Retina (tissue), 1 donor: Measurements from ENCODE around the gene PLBD2.

Source experiments
- DNase-seq: peaks from one replicate; pipeline ENCODE4 v3.0.0-alpha.2; 2016

Gene PLBD2, protein sequence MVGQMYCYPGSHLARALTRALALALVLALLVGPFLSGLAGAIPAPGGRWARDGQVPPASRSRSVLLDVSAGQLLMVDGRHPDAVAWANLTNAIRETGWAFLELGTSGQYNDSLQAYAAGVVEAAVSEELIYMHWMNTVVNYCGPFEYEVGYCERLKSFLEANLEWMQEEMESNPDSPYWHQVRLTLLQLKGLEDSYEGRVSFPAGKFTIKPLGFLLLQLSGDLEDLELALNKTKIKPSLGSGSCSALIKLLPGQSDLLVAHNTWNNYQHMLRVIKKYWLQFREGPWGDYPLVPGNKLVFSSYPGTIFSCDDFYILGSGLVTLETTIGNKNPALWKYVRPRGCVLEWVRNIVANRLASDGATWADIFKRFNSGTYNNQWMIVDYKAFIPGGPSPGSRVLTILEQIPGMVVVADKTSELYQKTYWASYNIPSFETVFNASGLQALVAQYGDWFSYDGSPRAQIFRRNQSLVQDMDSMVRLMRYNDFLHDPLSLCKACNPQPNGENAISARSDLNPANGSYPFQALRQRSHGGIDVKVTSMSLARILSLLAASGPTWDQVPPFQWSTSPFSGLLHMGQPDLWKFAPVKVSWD

DNA sequence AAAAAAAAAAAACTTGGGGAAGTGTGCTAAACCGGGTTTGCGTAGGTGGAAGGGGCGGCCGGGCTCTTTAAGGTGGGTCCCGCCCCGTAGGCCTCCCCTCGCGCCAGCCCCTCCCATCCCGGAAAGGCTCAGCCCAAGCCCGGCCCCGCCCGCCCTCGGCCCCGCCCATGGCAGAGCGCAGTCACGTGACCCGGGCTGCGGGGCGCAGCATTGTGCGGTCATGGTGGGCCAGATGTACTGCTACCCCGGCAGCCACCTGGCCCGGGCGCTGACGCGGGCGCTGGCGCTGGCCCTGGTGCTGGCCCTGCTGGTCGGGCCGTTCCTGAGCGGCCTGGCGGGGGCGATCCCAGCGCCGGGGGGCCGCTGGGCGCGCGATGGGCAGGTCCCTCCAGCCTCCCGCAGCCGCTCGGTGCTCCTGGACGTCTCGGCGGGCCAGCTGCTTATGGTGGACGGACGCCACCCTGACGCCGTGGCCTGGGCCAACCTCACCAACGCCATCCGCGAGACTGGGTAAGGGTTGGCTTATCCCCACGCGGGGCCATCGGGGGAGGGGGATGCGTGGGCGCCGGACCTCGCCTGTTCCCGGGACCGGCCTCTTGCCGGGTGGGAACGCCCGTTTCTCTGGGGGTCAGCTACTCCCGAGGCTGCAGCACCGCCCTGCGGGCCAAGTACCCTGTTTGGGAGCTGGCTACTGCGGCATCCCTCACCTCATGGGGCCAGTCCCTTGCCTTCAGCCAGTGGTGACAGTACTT lies at the start of gene PLBD2:
Gene PLBD2 (plus strand): TSS at position 207 of the 752 bp plus-strand sequence. CDS start 14 bp downstream, at position 221.
- DNase-seq = peak; percentile 88

DNA sequence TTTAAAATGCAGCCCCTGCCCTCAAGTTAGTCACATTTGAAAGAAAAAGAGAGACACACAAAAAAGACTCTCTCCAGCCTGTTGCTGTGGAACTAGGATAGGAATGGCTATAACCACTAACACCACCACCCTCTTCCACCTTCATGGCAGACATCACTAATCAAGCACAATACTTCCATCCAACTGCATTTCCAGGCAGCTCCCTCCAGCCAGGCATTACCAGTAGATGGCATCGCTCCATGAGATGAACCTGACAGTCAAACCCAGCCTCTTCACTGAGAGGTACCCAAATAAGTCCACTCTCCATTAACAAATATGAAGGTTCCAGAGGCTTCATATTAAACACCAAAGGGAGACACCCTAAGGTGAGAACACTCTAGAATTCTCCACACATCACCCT lies 47.9 kb upstream of the PLBD2 start:
- no peak for DNase-seq

DNA sequence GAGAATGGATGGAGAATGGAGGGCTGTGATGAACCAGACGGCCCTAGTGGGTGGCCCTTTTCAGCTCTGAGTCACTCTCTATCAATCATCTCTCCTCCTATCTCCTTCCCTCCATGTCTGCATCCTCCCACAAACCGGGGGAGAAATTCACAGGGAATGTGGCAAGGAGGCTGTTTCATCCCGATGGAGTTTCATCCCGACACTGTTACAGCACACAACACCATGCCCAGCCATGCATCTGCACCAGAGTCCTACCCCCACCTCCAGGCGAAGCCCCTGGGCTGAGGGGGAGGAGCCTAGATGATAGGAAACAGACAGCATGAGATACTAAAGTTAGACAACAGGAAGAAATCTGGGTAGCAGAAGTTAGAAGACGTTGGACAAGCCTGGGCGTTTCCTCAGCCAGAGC lies 44.3 kb upstream of the PLBD2 start:
- no peak for DNase-seq

DNA sequence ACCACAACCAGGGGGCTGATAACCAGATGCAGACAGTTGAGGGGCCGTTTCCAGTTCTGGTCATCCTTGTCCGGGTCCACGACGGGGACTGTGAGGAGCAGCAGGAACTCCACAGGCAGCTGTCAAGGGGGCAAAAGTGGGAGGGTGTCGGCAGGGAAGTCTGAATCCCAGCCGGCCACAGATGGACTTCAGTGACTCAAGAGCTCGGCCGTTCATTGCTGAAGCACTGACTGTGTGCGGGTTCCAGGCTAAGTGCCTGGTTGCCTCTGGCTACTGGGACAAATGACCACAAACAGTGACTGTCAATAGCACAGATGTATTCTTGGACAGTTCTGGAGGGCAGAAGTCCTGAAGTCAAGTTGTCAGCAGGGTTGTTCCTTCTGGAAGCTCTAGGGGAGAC lies 43.0 kb upstream of the PLBD2 start:
- no peak for DNase-seq

DNA sequence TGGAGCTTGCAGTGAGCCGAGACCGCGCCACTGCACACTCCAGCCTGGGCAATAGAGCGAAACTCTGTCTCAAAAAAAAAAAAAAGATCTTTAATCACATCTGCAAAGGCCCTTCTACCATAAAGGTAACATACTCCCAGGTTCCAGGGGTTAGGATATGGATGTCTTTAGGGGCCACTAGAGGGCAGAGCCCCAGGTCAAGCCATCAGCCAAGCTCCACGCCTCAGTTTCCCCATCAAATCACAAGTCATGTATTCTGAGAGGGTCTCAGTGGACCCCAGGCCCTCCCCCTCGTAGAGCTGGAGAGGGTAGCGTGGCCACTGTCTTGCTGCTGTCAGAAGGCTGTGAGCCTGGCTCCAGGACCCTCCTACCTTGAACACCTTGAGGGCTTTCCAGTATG lies 42.2 kb upstream of the PLBD2 start:
- no peak for DNase-seq

DNA sequence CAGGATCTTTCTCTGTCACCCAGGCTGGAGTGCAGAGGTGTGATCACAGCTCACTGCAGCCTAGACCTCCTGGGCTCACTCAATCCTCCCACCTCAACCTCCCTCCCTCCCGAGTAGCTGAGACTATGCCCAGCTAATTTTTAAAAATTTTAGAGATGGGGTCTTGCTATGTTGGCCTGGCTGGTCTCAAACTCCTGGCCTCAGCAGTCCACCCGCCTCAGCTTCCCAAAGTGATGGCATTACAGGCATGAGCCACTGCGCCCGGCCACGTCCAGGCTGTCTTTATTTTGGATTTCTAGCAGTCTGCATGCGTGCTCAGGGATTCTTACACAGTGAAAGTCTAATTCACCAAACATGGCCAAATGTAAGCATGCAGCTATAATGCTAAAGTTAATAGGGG lies 41.3 kb upstream of the PLBD2 start:
- no peak for DNase-seq

DNA sequence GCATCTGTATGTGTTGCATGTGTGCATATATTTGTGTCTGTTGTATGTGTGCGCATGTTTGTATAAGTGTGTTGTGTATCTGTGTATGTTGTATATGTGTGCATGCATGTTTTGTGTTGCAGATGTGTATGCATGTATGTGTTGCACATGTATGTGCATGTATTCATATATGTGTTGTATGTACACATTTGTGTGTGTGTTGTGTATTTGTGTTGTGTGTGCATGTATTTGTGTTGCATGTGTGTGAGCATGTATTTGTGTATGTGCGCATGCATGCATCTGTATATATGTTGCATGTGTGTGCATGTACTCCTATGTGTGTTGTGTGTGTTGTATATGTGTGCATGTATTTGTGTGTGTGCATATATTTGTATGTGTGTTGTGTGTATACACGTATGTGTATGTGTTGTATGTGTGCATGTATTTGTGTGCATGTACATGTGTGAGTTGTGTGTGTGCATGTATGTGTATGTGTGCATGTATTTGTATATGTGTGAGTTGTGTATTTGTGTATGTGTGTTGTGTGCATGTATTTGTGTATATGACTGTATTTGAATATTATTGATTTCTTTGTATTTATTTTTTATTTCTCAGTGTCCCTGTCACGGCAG lies 40.2 kb upstream of the PLBD2 start:
- DNase-seq = no peak

DNA sequence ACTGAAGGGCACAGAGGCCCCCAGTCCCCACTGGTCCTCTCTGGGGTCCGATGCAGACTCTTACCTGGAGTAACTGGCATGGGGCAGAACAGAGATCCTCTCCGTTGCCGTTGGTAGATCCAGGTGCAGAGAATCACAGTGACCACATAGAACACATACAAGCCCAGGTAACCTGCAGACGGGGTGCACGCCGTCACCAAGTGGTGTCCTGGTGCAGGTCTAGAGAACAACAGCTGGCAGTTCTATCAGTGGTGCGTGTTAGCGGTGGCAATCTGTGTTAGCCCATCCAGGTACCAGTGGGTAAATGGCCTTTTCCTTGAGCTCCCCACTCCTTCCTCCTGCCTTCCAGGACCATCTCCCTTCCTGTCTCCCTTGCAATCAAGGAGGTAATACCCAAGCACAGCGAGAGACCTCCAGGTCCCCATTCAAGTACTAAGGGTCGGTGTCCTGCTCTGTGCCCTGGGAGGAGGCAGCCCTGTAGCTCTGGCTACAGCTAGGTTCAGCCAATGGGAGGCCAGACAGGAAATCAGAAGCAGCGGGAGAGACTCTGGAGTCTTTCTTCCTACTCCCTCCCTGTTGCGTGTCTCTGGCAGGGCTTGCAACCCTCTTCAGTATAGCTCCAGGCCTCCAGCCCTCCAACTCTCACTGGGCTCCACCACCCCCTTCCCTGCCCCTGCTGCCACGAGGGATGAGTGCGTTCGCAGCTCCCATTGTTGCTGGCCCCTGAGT lies 39.3 kb upstream of the PLBD2 start:
- DNase-seq = no peak

DNA sequence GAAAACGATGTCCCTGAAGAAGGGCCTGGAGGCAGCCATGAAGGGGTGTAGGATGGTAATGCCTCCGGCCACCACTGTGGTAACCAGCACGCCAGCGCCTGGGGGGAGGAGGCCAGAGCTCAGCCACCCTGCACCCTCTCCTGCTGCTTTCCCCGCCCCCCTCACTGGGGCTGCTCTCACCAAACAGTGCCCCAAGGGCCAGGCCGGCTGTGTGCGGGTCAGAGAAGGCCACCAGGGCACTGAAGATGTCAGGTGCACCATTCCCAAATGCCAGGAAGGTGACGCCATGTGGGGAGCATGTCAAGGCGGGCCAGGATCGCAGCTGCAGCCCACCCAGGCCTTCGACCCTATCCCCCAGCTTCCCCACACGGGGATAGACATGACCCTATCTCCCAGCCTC lies 38.0 kb upstream of the PLBD2 start:
- no peak for DNase-seq

DNA sequence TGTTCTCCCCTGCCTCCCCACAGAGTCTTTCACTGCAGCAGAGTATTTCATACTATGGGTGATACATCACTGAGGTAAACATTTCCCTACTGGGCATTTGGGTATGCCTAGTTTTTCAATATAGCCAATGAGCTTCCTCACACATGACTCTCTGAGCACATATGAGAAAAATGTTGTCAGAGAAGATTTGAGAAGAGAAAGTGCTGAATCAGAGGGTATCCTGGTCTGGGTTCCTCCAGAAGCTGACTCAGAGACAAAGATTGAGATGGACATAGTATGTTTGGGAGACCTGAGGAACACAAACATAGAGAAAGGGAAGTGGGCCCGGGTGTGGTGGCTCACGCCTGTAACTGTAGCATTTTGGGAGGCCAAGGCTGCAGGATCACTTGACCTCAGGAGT lies 36.0 kb upstream of the PLBD2 start:
- no peak for DNase-seq

DNA sequence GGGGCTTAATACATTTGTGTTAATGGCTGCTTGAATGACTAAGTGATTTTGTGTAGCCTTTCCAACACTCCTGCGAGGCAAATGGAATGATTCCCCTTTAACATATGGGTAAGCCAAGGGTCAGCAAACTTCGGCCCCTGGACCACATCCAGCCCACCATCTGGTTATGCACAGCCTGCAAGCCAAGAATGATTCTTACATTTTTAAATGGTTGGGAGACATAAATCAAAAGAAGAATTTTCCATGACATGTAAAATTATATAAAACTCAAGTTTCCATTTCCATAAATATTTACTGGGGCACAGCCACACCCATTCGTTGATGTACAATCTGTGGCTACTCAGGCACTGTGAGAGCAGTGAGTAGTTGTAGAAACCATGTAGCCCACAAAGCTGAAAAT lies 32.5 kb upstream of the PLBD2 start:
- no peak for DNase-seq

DNA sequence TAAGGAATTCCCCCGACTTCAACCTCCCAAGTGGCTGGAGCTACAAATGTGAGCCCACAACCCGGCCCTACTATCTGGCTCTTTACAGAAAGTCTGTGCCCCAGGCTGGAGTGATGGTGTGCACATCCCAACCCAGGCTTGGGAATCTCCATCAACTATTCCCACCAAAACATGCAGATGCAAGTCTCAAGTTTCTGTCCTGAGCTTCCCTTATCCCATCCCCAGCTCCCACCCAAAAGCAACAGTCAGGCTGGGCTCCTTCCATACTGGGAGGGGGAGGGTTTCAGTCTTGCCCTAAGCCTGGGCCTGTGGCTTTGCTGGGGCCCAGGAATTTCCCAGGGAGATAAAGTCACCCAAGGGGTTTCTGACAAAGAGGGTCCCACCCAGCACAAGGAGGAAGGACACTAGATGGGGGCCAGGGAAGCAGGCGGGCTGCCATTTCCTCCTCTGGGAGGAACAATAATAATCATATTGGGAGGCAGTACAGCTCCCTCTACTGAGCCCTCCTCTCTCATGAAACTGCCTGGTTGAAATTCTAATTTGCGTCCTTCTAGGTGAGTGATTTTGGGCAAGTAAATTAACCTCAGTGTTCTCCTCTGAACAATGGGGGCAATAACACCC lies 31.5 kb upstream of the PLBD2 start:
- DNase-seq = no peak

DNA sequence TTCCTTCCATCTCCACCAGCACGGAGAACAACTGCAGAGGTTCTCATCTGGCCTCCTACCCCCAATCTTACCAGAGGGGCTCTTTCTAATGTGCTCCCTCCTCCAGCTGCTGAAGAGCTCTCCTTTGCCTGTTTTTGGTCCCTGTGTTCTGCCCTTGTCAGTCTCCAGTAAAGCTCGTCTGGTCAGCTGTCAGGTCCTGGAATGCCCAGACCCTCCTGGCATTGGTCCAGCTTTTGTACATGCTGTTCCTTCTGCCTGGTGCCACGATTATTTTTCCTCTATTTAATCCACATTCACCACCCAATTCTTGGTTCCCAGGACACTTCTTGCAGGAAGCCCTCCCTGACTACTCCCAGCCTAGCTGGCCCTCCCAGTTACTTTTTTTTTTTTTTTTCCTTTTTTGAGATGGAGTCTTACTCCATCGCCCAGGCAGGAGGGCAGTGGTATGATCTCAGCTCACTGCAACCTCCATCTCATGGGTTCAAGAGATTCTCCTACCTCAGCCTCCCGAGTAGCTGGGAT lies 30.0 kb upstream of the PLBD2 start:
- DNase-seq = no peak

DNA sequence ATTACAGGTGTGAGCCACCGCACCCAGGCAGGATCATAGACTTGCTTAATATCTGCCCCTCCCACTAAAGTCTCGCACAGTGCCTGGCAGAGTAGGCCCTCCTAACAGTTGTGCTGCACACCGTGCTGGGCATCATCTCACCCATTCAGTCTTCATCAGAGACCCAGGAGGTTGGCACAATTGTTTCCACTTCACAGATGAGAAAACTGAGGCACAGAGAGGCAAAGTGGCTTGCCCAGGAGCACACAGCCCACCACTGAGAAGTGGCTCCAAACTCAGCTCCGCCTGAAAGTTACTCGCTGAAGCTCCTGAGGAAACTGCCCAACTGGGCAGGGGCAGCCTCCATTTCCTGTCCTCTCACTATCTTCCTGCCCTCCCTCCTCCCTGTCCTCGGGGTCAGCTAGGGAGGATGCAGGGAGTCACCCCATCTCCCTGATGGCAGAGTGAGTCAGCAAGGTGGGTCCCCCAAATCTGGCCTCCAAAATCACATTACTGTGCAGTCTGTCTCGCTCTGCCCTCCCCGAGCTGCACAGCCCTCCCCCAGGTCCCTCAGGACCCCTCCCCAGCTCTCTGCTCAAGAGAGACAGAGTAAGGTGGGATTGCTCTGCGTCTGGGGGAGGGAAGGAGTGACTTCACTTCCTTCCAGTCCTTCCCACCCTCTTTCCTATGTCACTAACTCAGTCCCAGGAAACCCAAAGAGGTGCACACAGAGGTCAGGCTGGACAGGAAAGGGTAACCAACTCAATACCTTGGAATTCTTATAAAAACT lies 29.2 kb upstream of the PLBD2 start:
- DNase-seq = no peak

DNA sequence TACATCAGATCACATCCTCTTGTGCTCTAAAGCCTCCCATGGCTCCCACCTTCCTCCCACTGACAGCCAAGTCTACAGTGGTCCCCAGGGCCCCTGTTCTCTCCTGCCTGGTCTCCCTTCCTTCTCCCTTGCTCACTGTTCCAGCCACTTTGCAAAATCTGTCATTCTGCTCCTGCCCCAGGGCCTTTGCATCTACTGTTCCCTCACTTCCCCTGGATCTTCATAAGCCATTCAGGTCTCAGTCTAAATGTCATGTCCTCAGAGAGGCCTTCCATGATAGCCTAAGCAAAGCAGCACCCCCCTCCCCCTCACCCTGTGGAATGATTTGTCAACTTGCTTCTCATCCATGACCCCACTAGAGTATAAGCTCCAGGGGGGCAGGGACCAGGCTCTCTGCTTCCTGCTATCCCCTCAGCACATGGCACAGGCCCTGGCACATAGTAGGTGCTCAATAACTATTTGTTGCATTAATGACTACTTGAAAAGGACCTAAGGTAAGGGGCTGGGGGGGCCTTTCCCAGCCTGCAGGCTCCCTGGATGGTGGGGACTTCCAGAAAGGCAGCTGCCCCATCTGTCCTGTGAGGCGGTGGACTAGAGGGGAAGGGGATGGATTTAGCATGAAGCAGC lies 28.5 kb upstream of the PLBD2 start:
- no peak for DNase-seq

DNA sequence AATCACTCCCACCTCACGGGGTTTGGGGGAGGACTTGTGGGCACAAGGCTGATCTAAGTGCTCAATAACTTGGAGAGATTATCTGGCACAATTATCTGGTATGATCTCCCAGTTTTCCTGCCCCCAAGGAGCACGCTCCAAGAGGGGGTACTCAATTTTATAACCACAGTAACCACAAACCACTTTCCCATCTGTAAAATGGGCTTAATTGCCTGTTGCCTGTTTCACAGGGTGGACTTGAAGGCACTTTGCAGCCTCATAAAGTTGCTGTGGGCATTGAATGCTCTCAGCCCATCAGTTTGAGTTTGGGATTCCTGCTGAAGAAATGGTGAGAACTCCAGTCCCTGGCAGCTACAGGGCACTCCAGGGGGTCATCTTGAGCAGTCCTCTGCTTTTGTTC lies 27.9 kb upstream of the PLBD2 start:
- DNase-seq = no peak

DNA sequence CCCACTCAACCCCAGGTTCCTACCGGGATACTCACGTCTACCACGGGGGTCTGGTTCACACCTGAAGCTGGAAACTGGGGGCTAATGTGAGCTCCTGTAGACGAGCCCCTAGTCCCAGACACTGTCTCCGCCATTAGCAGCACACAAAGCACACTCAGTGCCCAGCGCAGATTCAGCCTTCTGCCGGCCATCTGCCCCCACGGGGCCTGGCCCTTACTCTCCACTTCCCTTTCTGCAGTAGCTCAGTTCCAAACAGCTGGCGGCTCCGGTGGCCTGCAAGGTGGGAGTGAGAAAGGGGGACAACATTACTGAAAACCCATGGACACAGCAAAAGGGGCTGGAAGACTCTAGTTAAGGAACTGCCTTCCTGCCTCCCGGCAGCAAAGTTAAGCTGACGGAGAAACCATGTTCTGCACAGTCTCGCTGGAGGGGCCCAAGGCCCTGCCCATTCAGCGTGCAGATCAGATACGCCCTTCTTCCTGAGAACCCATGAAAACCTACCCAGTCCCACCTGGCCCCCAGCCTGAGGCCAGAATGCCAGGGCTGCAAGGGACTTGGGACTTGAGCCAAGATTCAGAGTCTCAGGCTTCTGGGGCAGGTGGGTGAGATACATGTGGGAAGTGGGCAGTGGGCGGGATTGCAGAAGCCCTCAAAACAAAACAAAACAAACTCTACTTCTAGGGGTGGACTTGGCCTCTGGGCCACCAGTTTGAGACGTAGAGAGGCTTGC lies 25.5 kb upstream of the PLBD2 start:
- no peak for DNase-seq

DNA sequence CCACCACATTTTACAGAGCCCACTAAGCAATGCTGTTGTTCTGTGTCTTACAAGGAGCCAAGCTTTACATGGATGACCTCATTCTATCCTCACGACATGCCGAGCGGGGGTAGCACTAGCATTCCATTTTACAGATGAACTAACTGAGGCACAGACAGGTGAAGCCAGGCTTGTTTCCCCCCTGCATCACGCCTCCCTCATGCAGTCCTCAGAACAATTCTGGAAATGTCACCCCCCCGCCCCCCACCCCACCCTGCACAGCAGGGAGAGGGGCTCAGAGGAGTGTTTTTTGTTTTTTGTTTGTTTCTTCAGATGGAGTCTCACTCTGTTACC lies 25.0 kb upstream of the PLBD2 start:
- no peak for DNase-seq

DNA sequence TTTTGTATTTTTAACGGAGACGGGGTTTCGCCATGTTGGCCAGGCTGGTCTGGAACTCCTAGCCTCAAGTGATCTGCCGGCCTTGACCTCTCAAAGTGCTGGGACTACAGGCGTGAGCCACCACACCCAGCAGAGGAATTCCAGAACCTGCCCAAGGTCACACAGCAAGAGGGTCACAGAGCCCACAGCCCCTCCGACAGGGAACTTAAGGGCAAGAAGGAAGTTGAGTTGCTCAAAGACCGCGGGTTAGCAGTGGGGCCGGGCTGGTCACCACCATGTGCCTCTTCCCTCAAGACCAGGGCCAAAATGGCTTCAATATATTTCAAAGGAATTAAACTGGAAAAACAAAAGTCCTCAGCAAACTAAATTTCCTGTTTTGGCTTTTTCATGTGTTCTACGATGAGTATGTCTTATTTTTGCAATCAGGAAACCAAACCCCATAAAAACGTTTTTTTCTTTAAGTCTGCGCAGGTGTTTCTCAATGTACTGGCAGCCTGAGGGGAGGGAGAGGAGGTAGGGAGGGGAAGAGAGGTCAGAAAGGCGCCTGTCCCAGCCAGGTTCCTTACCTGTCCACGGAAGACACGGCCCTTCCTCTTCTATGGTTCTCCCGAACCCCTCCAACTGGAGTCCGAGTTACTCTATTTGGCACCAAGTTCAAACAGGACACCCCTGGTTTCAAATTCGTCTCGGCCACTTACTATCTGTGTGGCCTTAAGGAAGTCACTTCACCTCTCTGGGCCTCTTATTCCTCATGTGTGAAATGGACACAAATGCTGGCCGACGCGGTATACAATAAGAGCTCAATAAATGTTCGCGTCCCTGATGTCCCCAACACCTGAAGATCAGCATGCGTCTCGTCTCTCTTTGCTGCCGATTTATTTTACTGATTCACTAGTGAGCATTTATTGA lies 24.3 kb upstream of the PLBD2 start:
- peak; percentile 19 for DNase-seq
